ENCODE measurements around the gene ATRN.

DNA sequence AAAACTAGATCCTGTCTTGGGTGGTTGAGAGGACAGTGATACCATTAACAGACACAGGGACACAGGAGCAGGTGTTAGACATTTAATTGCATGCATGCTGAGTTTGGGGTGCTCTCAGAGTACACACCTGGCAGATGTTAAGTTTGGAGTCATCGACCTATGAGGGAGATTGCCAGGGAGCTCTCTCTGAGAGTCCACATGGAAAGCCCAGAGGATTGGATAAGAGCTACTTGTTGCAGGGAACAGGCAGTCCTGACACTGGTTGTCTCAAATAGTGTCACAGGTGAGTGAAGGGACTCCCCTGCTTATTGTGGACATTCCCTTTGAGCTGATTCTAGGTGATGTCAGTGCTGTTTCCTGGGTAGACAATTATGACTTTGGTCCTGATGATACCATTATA, 3.1 kb downstream of the ATRN start:
- TF ChIP-seq, protein P1, sequence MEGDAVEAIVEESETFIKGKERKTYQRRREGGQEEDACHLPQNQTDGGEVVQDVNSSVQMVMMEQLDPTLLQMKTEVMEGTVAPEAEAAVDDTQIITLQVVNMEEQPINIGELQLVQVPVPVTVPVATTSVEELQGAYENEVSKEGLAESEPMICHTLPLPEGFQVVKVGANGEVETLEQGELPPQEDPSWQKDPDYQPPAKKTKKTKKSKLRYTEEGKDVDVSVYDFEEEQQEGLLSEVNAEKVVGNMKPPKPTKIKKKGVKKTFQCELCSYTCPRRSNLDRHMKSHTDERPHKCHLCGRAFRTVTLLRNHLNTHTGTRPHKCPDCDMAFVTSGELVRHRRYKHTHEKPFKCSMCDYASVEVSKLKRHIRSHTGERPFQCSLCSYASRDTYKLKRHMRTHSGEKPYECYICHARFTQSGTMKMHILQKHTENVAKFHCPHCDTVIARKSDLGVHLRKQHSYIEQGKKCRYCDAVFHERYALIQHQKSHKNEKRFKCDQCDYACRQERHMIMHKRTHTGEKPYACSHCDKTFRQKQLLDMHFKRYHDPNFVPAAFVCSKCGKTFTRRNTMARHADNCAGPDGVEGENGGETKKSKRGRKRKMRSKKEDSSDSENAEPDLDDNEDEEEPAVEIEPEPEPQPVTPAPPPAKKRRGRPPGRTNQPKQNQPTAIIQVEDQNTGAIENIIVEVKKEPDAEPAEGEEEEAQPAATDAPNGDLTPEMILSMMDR (IDR thresholded peaks at IDR 0.05; ENCODE audit: extremely low read depth in 1 of 2, insufficient read depth in 1 of 2, low read depth in 1 of 2, low read length in 2 of 2) = no peak
- TF ChIP-seq POLR2A (IDR thresholded peaks at IDR 0.05; ENCODE audit: low read depth, low read length) = no peak
- TF ChIP-seq, protein P2, sequence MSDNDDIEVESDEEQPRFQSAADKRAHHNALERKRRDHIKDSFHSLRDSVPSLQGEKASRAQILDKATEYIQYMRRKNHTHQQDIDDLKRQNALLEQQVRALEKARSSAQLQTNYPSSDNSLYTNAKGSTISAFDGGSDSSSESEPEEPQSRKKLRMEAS (IDR thresholded peaks at IDR 0.05; ENCODE audit: insufficient read depth, insufficient read length) = no peak
- TF ChIP-seq EZH2 (IDR thresholded peaks at IDR 0.05; ENCODE audit: borderline replicate concordance, low read depth, low read length, severe bottlenecking) = no peak
- TF ChIP-seq MYC (IDR thresholded peaks at IDR 0.05; ENCODE audit: low read depth, low read length) = no peak
- TF ChIP-seq POLR2AphosphoS5 (IDR thresholded peaks at IDR 0.05; ENCODE audit: insufficient read depth, low read depth, low read length) = no peak
